Keratinocyte (primary cell): ENCODE data around the gene NOS3. TPM values are rescaled to one million over a fixed set of nuclear protein-coding genes. Genes with fewer than 3 reads are reported as not detected.

ENCODE experiments used
- DNase-seq: peaks from one replicate; pipeline ENCODE4 v3.0.0-alpha.2; 2011; ENCODE audit warnings: low read depth, missing footprints, low spot score
- FAIRE-seq: peaks from 2 replicates; lab custom pipeline; 2011; peaks lifted over from hg19 to GRCh38; lab: Jason Lieb, UNC
- H2AFZ ChIP-seq: 2 replicates; pipeline ENCODE4 v1.6.0; 2012; ENCODE audit warnings: low read length, control low read depth, inconsistent platforms; ENCODE audit not compliant: control insufficient read depth
- H3K27ac ChIP-seq: 2 replicates; pipeline ENCODE4 v1.5.1; 2011; ENCODE audit warnings: low read length; ENCODE audit not compliant: control insufficient read depth, insufficient read depth
- H3K27me3 ChIP-seq: 3 replicates; pipeline ENCODE4 v1.6.0; 2011; ENCODE audit warnings: low read length; ENCODE audit not compliant: control insufficient read depth, insufficient read depth; ENCODE audit errors: extremely low read depth
- H3K36me3 ChIP-seq, 2 experiments: 2 replicates in 1 of 2; 3 replicates in 1 of 2; pipeline ENCODE4 v1.5.1; 2011; ENCODE audit warnings: low read length in 2 of 2, mild to moderate bottlenecking in 1 of 2; ENCODE audit not compliant: control insufficient read depth in 2 of 2, insufficient read depth in 2 of 2; ENCODE audit errors: extremely low read depth in 1 of 2
- H3K4me1 ChIP-seq: 3 replicates; pipeline ENCODE4 v1.5.1; 2011; ENCODE audit warnings: low read length; ENCODE audit not compliant: control insufficient read depth, insufficient read depth; ENCODE audit errors: extremely low read depth
- H3K4me2 ChIP-seq: 3 replicates; pipeline ENCODE4 v1.6.0; 2011; ENCODE audit warnings: low read depth, low read length; ENCODE audit not compliant: control insufficient read depth, insufficient read depth; ENCODE audit errors: extremely low read depth
- H3K4me3 ChIP-seq, 3 experiments: fragments of 200-600 bp in 1 of 3; sonication (generic) in 1 of 3; 2 replicates in 2 of 3; 3 replicates in 1 of 3; pipeline ENCODE4 v1.5.1; 2011 to 2016; ENCODE audit warnings: low read length in 3 of 3, mild to moderate bottlenecking in 3 of 3, control low read depth in 2 of 3, inconsistent platforms in 1 of 3, low read depth in 1 of 3, mixed read lengths in 1 of 3, mixed run types in 1 of 3, moderate library complexity in 1 of 3; ENCODE audit not compliant: control insufficient read depth in 2 of 3, insufficient read depth in 2 of 3; ENCODE audit errors: extremely low read depth in 1 of 3
- H3K79me2 ChIP-seq: 2 replicates; pipeline ENCODE4 v1.6.0; 2012; ENCODE audit warnings: low read length; ENCODE audit not compliant: control insufficient read depth, insufficient read depth
- H3K9ac ChIP-seq: 3 replicates; pipeline ENCODE4 v1.6.0; 2011; ENCODE audit warnings: low read length; ENCODE audit not compliant: control insufficient read depth, insufficient read depth; ENCODE audit errors: extremely low read depth
- H3K9me1 ChIP-seq: 3 replicates; pipeline ENCODE4 v1.6.0; 2011; ENCODE audit warnings: low read length; ENCODE audit not compliant: control insufficient read depth, insufficient read depth; ENCODE audit errors: extremely low read depth
- H3K9me3 ChIP-seq: 2 replicates; pipeline ENCODE4 v1.5.1; 2012; ENCODE audit warnings: low read depth, low read length; ENCODE audit not compliant: control insufficient read depth
- H4K20me1 ChIP-seq: 3 replicates; pipeline ENCODE4 v1.6.0; 2011; ENCODE audit warnings: low read length; ENCODE audit not compliant: control insufficient read depth, insufficient read depth; ENCODE audit errors: extremely low read depth
- EZH2 ChIP-seq: IDR thresholded peaks from one replicate; pipeline ENCODE4 v1.6.1; 2012; ENCODE audit warnings: inconsistent platforms, mild to moderate bottlenecking, low read length, moderate library complexity
- dilution Hi-C: fragments of 300-500 bp; cut with MboI; formaldehyde crosslinking; loops from one replicate; pipeline ENCODE4 v1.7.0; 2020; ENCODE audit warnings: low sequenced_read_pairs; ENCODE audit not compliant: extremely low pct_ligation_motif_present
- polyA plus RNA-seq, 5 experiments: library from polyadenylated mRNA; depleted of rRNA in 3 of 5; stranded (reverse) in 3 of 5; stranded (forward) in 1 of 5; unstranded in 1 of 5; fragments of >200 nt; gene quantifications; 1 replicate in 1 of 5; 2 replicates in 3 of 5; 3 replicates in 1 of 5; pipeline versions ENCODE4 v1.2.1 to v1.2.3, GENCODE V29; 2011 to 2012; ENCODE audit warnings: missing spikeins in 2 of 5, low read depth in 1 of 5, low replicate concordance in 1 of 5
- TF ChIP-seq, protein P1 (sequence below), 3 experiments: IDR thresholded peaks in 1 of 3; conservative IDR thresholded peaks in 1 of 3; optimal IDR thresholded peaks in 1 of 3; 2 replicates in 2 of 3; 3 replicates in 1 of 3; pipeline versions ENCODE3 to v1.5.1; 2011; ENCODE audit warnings: low read length in 3 of 3, mild to moderate bottlenecking in 3 of 3, moderate library complexity in 2 of 3, control low read depth in 1 of 3, inconsistent platforms in 1 of 3; ENCODE audit not compliant: insufficient read depth in 2 of 3; ENCODE audit errors: extremely low read depth in 1 of 3

The NOS3 gene
- polyA plus RNA-seq, 1 donor (not counting 4 experiments of a cell fraction or from before 2014, with no cell fraction given): 0.77 TPM

DNA sequence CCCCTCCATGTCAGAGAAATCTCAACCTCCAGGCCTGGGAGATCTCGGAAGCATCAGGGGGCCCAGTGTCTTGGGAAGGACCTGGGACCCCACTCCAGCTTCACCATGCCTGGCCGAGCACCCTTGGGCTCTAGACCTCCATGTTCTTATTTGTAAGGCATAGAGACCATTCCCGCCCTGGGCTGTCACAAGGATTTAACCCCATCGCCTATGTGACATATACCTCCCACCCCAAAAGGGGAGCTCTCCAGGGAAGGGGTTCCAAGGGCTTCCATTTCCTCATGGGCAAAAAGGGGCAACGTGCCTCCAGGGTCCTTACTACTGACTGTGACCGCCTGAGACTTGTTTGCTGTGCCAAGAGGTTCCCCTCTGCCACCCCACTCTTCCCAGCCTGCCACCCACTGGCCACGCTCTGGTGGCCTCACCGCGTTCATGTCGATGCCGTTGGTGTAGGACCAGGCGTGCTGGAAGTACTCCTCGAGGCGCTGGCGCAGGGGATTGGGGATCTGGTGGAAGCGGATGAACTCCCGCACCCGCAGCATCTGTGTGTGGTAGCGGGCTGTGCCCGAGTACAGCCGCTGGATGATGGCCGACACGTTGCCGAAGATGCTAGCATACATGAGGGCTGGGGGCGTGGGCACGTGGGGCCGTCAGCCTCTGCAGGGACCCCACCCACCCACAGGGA, 40.2 kb upstream of the NOS3 start:
- dilution Hi-C loops: no loop called here
- no peaks in the 10 kb centered on the region for H3K36me3 ChIP-seq
- no peaks in the 10 kb centered on the region for H3K9me3 ChIP-seq
- no peaks in the 10 kb centered on the region for H4K20me1 ChIP-seq
- no peak for FAIRE-seq
- H3K4me1 ChIP-seq: no peaks in the 10 kb centered on the region
- no peak for TF ChIP-seq EZH2
- TF ChIP-seq, protein P1, sequence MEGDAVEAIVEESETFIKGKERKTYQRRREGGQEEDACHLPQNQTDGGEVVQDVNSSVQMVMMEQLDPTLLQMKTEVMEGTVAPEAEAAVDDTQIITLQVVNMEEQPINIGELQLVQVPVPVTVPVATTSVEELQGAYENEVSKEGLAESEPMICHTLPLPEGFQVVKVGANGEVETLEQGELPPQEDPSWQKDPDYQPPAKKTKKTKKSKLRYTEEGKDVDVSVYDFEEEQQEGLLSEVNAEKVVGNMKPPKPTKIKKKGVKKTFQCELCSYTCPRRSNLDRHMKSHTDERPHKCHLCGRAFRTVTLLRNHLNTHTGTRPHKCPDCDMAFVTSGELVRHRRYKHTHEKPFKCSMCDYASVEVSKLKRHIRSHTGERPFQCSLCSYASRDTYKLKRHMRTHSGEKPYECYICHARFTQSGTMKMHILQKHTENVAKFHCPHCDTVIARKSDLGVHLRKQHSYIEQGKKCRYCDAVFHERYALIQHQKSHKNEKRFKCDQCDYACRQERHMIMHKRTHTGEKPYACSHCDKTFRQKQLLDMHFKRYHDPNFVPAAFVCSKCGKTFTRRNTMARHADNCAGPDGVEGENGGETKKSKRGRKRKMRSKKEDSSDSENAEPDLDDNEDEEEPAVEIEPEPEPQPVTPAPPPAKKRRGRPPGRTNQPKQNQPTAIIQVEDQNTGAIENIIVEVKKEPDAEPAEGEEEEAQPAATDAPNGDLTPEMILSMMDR (optimal IDR thresholded peaks at IDR 0.05 in 1 of 3, IDR thresholded peaks at IDR 0.05 in 1 of 3, conservative IDR thresholded peaks at IDR 0.05 in 1 of 3; ENCODE audit: extremely low read depth in 1 of 3, insufficient read depth in 2 of 3, low read length in 3 of 3): no peak
- no peak overlapping the region for H3K4me2 ChIP-seq
- peaks cover 44% of the 10 kb centered on the region for H3K27me3 ChIP-seq
- H3K4me3 ChIP-seq: no peak overlapping the region
- no peak for DNase-seq
- H2AFZ ChIP-seq: no peak overlapping the region
- H3K79me2 ChIP-seq: no peaks in the 10 kb centered on the region
- no peak overlapping the region for H3K9ac ChIP-seq
- no peaks in the 10 kb centered on the region for H3K9me1 ChIP-seq
- H3K27ac ChIP-seq: no peak overlapping the region

DNA sequence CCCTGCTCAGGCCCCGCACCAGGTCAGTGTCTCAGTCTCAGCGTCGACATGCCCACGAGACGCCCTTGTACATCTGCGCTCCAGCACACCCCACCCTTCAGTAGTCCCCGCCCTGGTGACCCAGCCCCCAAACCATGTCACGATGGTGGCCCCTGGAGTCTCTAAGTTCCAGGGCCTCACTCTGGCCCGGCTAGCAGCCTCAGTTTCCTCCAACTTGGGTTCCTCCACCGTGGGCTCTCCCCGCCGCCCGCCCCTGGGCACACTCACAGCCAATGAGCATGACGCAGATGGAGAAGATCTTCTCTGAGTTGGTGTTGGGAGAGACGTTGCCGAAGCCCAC, 39.7 kb upstream of the NOS3 start:
- FAIRE-seq (no peak), DNase-seq (no peak)
- no peak overlapping the region for H3K4me2 ChIP-seq
- dilution Hi-C loops: no loop called here
- no peak overlapping the region for H2AFZ ChIP-seq
- peaks cover 43% of the 10 kb centered on the region for H3K27me3 ChIP-seq
- no peaks in the 10 kb centered on the region for H3K36me3 ChIP-seq
- no peak overlapping the region for H3K4me3 ChIP-seq
- TF ChIP-seq EZH2: no peak
- H3K79me2 ChIP-seq: no peaks in the 10 kb centered on the region
- no peaks in the 10 kb centered on the region for H4K20me1 ChIP-seq
- H3K9me1 ChIP-seq: no peaks in the 10 kb centered on the region
- no peaks in the 10 kb centered on the region for H3K4me1 ChIP-seq
- no peak overlapping the region for H3K9ac ChIP-seq
- H3K9me3 ChIP-seq: no peaks in the 10 kb centered on the region
- H3K27ac ChIP-seq: no peak overlapping the region

DNA sequence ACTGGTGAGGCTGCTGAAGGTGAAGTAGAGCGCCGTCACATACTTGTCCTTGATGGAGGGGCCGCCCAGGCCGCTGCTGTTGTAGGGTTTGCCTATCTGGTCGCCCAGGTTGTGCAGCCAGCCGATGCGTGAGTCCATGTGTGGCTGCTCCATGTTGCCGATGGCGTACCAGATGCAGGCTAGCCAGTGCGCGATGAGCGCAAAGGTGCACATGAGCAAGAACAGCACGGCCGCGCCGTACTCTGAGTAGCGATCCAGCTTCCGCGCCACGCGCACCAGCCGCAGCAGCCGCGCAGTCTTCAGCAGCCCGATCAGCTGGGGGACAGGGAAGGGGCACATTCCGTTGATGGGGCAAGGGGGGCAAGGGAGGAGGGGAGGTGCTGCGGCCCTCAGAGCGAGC, 39.3 kb upstream of the NOS3 start:
- no peaks in the 10 kb centered on the region for H3K9me1 ChIP-seq
- no peak overlapping the region for H2AFZ ChIP-seq
- H3K4me1 ChIP-seq: no peaks in the 10 kb centered on the region
- H3K9ac ChIP-seq: no peak overlapping the region
- H3K79me2 ChIP-seq: no peaks in the 10 kb centered on the region
- FAIRE-seq (no peak), DNase-seq (no peak)
- no peaks in the 10 kb centered on the region for H3K9me3 ChIP-seq
- dilution Hi-C loops: no loop called here
- no peak overlapping the region for H3K4me3 ChIP-seq
- H3K4me2 ChIP-seq: no peak overlapping the region
- H4K20me1 ChIP-seq: no peaks in the 10 kb centered on the region
- no peaks in the 10 kb centered on the region for H3K36me3 ChIP-seq
- no peak for TF ChIP-seq EZH2
- TF ChIP-seq, protein P1 (optimal IDR thresholded peaks at IDR 0.05 in 1 of 3, IDR thresholded peaks at IDR 0.05 in 1 of 3, conservative IDR thresholded peaks at IDR 0.05 in 1 of 3; ENCODE audit: extremely low read depth in 1 of 3, insufficient read depth in 2 of 3, low read length in 3 of 3): no peak
- H3K27me3 ChIP-seq: peaks cover 43% of the 10 kb centered on the region
- no peak overlapping the region for H3K27ac ChIP-seq
